ENCODE results near the gene CCL22. TPM values are rescaled to one million over a fixed set of nuclear protein-coding genes. Genes with fewer than 3 reads are reported as not detected.

CCL22 gene
- total RNA-seq, 1 experiment from 2014 or later, result 0.68 TPM

DNA sequence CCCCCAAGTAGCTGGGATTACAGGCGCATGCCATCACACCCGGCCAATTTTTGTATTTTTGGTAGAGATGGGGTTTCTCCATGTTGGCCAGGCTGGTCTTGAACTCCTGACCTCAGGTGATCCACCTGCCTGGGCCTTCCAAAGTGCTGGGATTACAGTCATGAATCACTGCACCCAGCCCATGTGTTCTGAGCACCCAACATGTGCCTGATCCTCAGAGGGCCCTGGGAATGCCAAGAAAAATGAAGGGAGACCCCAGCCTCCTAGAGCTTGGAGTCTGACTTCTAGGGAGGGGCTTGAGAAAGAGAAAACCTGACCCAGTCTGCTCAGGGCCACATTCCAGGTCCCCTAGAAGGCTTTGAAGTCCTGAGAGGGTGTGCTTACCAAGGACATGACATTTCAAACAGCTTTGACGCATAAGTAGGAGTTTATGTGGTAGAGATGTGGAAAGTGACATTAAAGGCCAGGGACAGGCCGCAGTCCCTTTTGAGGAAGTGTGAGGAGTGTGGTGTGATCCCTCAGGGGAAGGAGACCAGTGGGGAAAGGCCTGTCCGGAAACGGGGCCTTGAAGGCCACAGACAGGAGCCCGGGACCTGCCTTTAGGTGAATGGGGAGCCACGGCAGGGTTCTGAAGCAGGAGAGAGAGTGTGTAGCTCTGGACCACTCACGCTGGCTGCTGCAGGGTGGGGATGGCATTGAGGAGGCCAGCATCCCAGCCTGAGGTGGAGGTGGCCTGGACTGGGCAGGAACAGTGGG lies 1.1 kb upstream of the CCL22 start:
- BruUV-seq (replicated peaks), result no TSS peak
- Histone ChIP-seq H3K4me3 (ENCODE audit: low read depth, low read length) (no peak overlapping the region), H3K36me3 (ENCODE audit: control insufficient read depth, insufficient read depth, low read length) (no peaks in the 10 kb centered on the region), H3K4me1 (no peaks in the 10 kb centered on the region), H3K9me3 (no peaks in the 10 kb centered on the region), H3K27me3 (replicated peaks; ENCODE audit: control insufficient read depth, insufficient read depth, low read length) (no peaks in the 10 kb centered on the region)
- H3K27ac Mint-ChIP-seq (ENCODE audit: unreplicated experiment), result peak overlapping the region; percentile 55
- H3K4me3 Mint-ChIP-seq (ENCODE audit: unreplicated experiment), result no peak overlapping the region
- H3K36me3 Mint-ChIP-seq (ENCODE audit: insufficient read depth, unreplicated experiment), result no peaks in the 10 kb centered on the region
- no peaks in the 10 kb centered on the region for H3K27me3 Mint-ChIP-seq (ENCODE audit: insufficient read depth, unreplicated experiment)
- no peak for TF ChIP-seq CTCF (IDR thresholded peaks at IDR 0.05; ENCODE audit: insufficient read depth in 1 of 2, low read depth in 1 of 2, low read length in 1 of 2, severe bottlenecking in 1 of 2, unreplicated experiment in 1 of 2)
- no peaks in the 10 kb centered on the region for H3K9me3 Mint-ChIP-seq (ENCODE audit: unreplicated experiment)
- peaks cover 9% of the 10 kb centered on the region for H3K4me1 Mint-ChIP-seq (ENCODE audit: low read depth, unreplicated experiment)
- DNase-seq, result no peak
- intact Hi-C loops (cut with micrococcal nuclease; ENCODE audit: unreplicated experiment), result no loop called here
- POLR2A ChIA-PET, result no interaction called here
- CTCF ChIA-PET, result no interaction called here

- Mint-ChIP-seq H3K36me3 (ENCODE audit: insufficient read depth, unreplicated experiment) (no peaks in the 10 kb centered on the region), H3K9me3 (ENCODE audit: unreplicated experiment) (no peaks in the 10 kb centered on the region), H3K4me1 (ENCODE audit: low read depth, unreplicated experiment) (peaks cover 9% of the 10 kb centered on the region), H3K27me3 (ENCODE audit: insufficient read depth, unreplicated experiment) (no peaks in the 10 kb centered on the region), H3K4me3 (ENCODE audit: unreplicated experiment) (no peak overlapping the region), H3K27ac (ENCODE audit: unreplicated experiment) (peak overlapping the region; percentile 55)
- H3K9me3 ChIP-seq, result no peaks in the 10 kb centered on the region
- no peak for DNase-seq
- CTCF ChIA-PET, result no interaction called here
- H3K4me3 ChIP-seq (ENCODE audit: low read depth, low read length), result no peak overlapping the region
- intact Hi-C loops (cut with micrococcal nuclease; ENCODE audit: unreplicated experiment), result no loop called here
- H3K36me3 ChIP-seq (ENCODE audit: control insufficient read depth, insufficient read depth, low read length), result no peaks in the 10 kb centered on the region
- H3K4me1 ChIP-seq, result no peaks in the 10 kb centered on the region
- no peak for TF ChIP-seq CTCF (IDR thresholded peaks at IDR 0.05; ENCODE audit: insufficient read depth in 1 of 2, low read depth in 1 of 2, low read length in 1 of 2, severe bottlenecking in 1 of 2, unreplicated experiment in 1 of 2)
- H3K27me3 ChIP-seq (replicated peaks; ENCODE audit: control insufficient read depth, insufficient read depth, low read length), result no peaks in the 10 kb centered on the region
- POLR2A ChIA-PET, result no interaction called here
- BruUV-seq (replicated peaks), result no TSS peak
These were observed 530 bp upstream of the CCL22 start for GRCh38 chr16:57358086-57358420.

- DNase-seq, result no peak
- no peaks in the 10 kb centered on the region for H3K4me1 ChIP-seq
- POLR2A ChIA-PET, result no interaction called here
- BruUV-seq (replicated peaks), result no TSS peak
- intact Hi-C loops (cut with micrococcal nuclease; ENCODE audit: unreplicated experiment), result no loop called here
- no peak overlapping the region for H3K4me3 Mint-ChIP-seq (ENCODE audit: unreplicated experiment)
- no peaks in the 10 kb centered on the region for H3K27me3 Mint-ChIP-seq (ENCODE audit: insufficient read depth, unreplicated experiment)
- no peak for TF ChIP-seq CTCF (IDR thresholded peaks at IDR 0.05; ENCODE audit: insufficient read depth in 1 of 2, low read depth in 1 of 2, low read length in 1 of 2, severe bottlenecking in 1 of 2, unreplicated experiment in 1 of 2)
- H3K27me3 ChIP-seq (replicated peaks; ENCODE audit: control insufficient read depth, insufficient read depth, low read length), result no peaks in the 10 kb centered on the region
- H3K36me3 ChIP-seq (ENCODE audit: control insufficient read depth, insufficient read depth, low read length), result no peaks in the 10 kb centered on the region
- CTCF ChIA-PET, result no interaction called here
- no peaks in the 10 kb centered on the region for H3K36me3 Mint-ChIP-seq (ENCODE audit: insufficient read depth, unreplicated experiment)
- peaks cover 9% of the 10 kb centered on the region for H3K4me1 Mint-ChIP-seq (ENCODE audit: low read depth, unreplicated experiment)
- H3K4me3 ChIP-seq (ENCODE audit: low read depth, low read length), result no peak overlapping the region
- no peaks in the 10 kb centered on the region for H3K9me3 Mint-ChIP-seq (ENCODE audit: unreplicated experiment)
- no peaks in the 10 kb centered on the region for H3K9me3 ChIP-seq
- H3K27ac Mint-ChIP-seq (ENCODE audit: unreplicated experiment), result no peak overlapping the region
These were observed 1.8 kb downstream of the CCL22 start for GRCh38 chr16:57360321-57360935.
